Testis (tissue), 2 donors: ENCODE results near the gene TLR1.

Experiments
- POLR2A ChIP-seq: fragments of 450-650 bp; IDR thresholded peaks from one replicate; pipeline ENCODE4 v1.6.1; 2017; ENCODE audit warnings: antibody characterized with exemption, mild to moderate bottlenecking, moderate library complexity
- TF ChIP-seq, protein P1 (sequence below), 3 experiments: fragments of 450-650 bp in 2 of 3; fragments of 200-600 bp in 1 of 3; sonication (generic) in 1 of 3; IDR thresholded peaks; one replicate each; pipeline ENCODE4 v1.5.1; 2016 to 2019; ENCODE audit warnings: antibody characterized with exemption in 3 of 3, mild to moderate bottlenecking in 2 of 3, moderate library complexity in 1 of 3

DNA sequence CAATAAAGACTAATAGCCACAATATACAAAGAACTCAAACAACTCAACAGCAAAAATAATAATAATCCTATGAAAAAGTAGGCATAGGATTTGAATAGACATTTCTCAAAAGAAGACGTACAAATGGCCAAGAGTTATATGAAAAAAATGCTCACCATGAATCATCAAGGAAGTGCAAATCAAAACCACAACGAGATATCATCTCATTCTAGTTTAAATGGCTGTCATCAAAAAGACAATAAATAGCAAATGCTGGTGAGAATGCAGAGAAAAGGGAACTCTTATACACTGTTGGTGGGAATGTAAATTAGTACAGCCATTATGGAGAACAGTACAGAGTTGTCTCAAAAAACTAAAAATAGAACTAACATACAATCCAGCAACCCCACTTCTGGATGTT, 33.3 kb upstream of the TLR1 start:
- TF ChIP-seq, protein P1, sequence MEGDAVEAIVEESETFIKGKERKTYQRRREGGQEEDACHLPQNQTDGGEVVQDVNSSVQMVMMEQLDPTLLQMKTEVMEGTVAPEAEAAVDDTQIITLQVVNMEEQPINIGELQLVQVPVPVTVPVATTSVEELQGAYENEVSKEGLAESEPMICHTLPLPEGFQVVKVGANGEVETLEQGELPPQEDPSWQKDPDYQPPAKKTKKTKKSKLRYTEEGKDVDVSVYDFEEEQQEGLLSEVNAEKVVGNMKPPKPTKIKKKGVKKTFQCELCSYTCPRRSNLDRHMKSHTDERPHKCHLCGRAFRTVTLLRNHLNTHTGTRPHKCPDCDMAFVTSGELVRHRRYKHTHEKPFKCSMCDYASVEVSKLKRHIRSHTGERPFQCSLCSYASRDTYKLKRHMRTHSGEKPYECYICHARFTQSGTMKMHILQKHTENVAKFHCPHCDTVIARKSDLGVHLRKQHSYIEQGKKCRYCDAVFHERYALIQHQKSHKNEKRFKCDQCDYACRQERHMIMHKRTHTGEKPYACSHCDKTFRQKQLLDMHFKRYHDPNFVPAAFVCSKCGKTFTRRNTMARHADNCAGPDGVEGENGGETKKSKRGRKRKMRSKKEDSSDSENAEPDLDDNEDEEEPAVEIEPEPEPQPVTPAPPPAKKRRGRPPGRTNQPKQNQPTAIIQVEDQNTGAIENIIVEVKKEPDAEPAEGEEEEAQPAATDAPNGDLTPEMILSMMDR (IDR thresholded peaks at IDR 0.05) = no peak
- no peak for TF ChIP-seq POLR2A
